Measurements from ENCODE around the gene PRKN.

Gene PRKN

GRCh38 chr6:162090734-162091133 is 636.8 kb downstream of the PRKN start:
- DNase-seq = no peak

GRCh38 chr6:162088091-162088490 is 639.5 kb downstream of the PRKN start:
- DNase-seq = no peak

- no peak for DNase-seq
Measured at GRCh38 chr6:162085561-162085960, 642.0 kb downstream of the PRKN start.

- DNase-seq = no peak
Measured at GRCh38 chr6:162082520-162082919, 645.0 kb downstream of the PRKN start.

- no peak for DNase-seq
Measured at GRCh38 chr6:162078667-162079066, 648.9 kb downstream of the PRKN start.

- no peak for DNase-seq
Measured at GRCh38 chr6:162078126-162078525, 649.4 kb downstream of the PRKN start.

GRCh38 chr6:162076816-162077215 is 650.8 kb downstream of the PRKN start:
- no peak for DNase-seq

- DNase-seq = no peak
Measured at GRCh38 chr6:162074641-162075275, 652.8 kb downstream of the PRKN start.

GRCh38 chr6:162070639-162071038 is 656.9 kb downstream of the PRKN start:
- DNase-seq = no peak

- no peak for DNase-seq
Measured at GRCh38 chr6:162069995-162070394, 657.6 kb downstream of the PRKN start.

GRCh38 chr6:162068340-162068739 is 659.2 kb downstream of the PRKN start:
- DNase-seq = no peak

GRCh38 chr6:162063666-162064065 is 663.9 kb downstream of the PRKN start:
- DNase-seq = no peak

GRCh38 chr6:162058281-162058875 is 669.2 kb downstream of the PRKN start:
- DNase-seq = no peak

- no peak for DNase-seq
Measured at GRCh38 chr6:162056745-162057144, 670.8 kb downstream of the PRKN start.

GRCh38 chr6:162056061-162056460 is 671.5 kb downstream of the PRKN start:
- DNase-seq = no peak

GRCh38 chr6:162055365-162055764 is 672.2 kb downstream of the PRKN start:
- DNase-seq = no peak

- DNase-seq = no peak
Measured at GRCh38 chr6:162053084-162053483, 674.5 kb downstream of the PRKN start.

GRCh38 chr6:162050579-162050978 is 677.0 kb downstream of the PRKN start:
- DNase-seq = no peak

GRCh38 chr6:162046324-162046723 is 681.2 kb downstream of the PRKN start:
- no peak for DNase-seq

GRCh38 chr6:162032620-162033019 is 694.9 kb downstream of the PRKN start:
- no peak for DNase-seq

- DNase-seq = no peak
Measured at GRCh38 chr6:162029873-162030576, 697.5 kb downstream of the PRKN start.

- no peak for DNase-seq
Measured at GRCh38 chr6:162026843-162027242, 700.7 kb downstream of the PRKN start.

- no peak for DNase-seq
Measured at GRCh38 chr6:162026031-162026430, 701.5 kb downstream of the PRKN start.

- DNase-seq = no peak
Measured at GRCh38 chr6:162019349-162019748, 708.2 kb downstream of the PRKN start.
